Neutrophil (primary cell): ENCODE data around the gene RPS14.
A peak's percentile ranks its signal among the peaks of the same experiment; 100 is the strongest.

Experiments used
- H3K27ac ChIP-seq: fragments of 200-600 bp; sonication (generic); 2 replicates; pipeline ENCODE4 v1.5.1; 2016; ENCODE audit warnings: mild to moderate bottlenecking, moderate library complexity
- H3K27me3 ChIP-seq: fragments of 200-600 bp; sonication (generic); 2 replicates; pipeline ENCODE4 v1.6.0; 2016; ENCODE audit warnings: mild to moderate bottlenecking
- H3K36me3 ChIP-seq: fragments of 200-600 bp; sonication (generic); 2 replicates; pipeline ENCODE4 v1.5.1; 2017
- H3K4me1 ChIP-seq, 2 experiments: fragments of 200-600 bp in 1 of 2; sonication (generic) in 1 of 2; 1 replicate in 1 of 2; 2 replicates in 1 of 2; pipeline versions ENCODE4 v1.5.1 to v1.6.1; 2013 to 2016; ENCODE audit warnings: low read depth in 1 of 2, low read length in 1 of 2, mild to moderate bottlenecking in 1 of 2, moderate library complexity in 1 of 2; ENCODE audit not compliant: control insufficient read depth in 1 of 2, insufficient read depth in 1 of 2
- H3K4me3 ChIP-seq, 2 experiments: fragments of 200-600 bp in 1 of 2; sonication (generic) in 1 of 2; 1 replicate in 1 of 2; 2 replicates in 1 of 2; pipeline ENCODE4 v1.5.1; 2013 to 2016; ENCODE audit warnings: low read depth in 1 of 2, low read length in 1 of 2, mild to moderate bottlenecking in 1 of 2, moderate library complexity in 1 of 2
- H3K9me3 ChIP-seq: fragments of 200-600 bp; sonication (generic); 2 replicates; pipeline ENCODE4 v1.5.1; 2016
- TF ChIP-seq, protein P1 (sequence below): fragments of 200-600 bp; sonication (generic); IDR thresholded peaks from 2 replicates; pipeline ENCODE4 v1.5.1; 2016; ENCODE audit warnings: antibody characterized with exemption

Gene RPS14

DNA sequence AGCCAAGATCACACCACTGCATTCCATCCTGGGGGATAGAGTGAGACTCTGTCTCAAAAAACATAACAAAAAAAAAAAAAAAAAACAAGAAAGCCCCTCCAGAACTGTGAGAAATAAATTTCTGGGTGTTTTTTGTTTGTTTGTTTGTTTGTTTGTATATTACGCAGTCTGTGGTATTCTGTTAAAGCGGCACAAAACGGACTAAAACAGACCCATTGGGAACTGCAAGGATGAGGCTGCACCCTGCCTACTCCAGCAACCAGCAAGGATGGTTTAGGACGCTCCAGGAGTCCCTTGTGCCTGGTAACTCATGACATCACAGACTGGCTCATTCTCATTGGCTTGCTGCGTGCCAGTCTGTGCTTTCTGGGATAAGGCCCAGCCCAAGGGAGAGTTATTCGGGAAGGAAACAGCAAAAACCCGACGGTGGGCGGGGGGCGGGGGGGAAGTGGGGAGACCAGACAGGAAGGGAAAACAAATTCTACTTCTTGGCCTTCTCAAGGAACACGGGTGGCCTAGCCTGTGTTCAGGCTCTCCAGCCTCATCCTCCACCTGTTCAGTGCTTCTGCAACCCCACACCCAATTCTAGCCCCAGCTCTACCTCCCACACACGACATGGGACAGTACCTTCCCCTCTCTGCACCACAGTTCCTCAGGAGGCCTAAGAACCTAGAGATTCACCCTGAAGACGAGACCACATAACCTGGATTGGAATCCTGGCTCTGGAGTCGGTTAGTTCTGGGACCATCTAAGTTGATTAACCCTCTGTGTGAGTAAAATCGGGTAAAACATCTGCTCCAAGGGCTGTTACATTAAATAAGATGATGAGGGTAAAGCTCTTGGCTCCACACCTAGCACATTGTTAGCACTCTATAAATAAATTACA is 39.7 kb downstream of the RPS14 start:
- Histone ChIP-seq H3K4me3 (peak overlapping the region; percentile 78 to 95), H3K27me3 (no peaks in the 10 kb centered on the region), H3K4me1 (peaks cover 37 to 38% of the 10 kb centered on the region in 2 experiments), H3K36me3 (peaks cover 26% of the 10 kb centered on the region), H3K9me3 (no peaks in the 10 kb centered on the region), H3K27ac (peak overlapping the region; percentile 96)
- TF ChIP-seq, protein P1, sequence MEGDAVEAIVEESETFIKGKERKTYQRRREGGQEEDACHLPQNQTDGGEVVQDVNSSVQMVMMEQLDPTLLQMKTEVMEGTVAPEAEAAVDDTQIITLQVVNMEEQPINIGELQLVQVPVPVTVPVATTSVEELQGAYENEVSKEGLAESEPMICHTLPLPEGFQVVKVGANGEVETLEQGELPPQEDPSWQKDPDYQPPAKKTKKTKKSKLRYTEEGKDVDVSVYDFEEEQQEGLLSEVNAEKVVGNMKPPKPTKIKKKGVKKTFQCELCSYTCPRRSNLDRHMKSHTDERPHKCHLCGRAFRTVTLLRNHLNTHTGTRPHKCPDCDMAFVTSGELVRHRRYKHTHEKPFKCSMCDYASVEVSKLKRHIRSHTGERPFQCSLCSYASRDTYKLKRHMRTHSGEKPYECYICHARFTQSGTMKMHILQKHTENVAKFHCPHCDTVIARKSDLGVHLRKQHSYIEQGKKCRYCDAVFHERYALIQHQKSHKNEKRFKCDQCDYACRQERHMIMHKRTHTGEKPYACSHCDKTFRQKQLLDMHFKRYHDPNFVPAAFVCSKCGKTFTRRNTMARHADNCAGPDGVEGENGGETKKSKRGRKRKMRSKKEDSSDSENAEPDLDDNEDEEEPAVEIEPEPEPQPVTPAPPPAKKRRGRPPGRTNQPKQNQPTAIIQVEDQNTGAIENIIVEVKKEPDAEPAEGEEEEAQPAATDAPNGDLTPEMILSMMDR: no peak

- Histone ChIP-seq H3K4me3 (no peak overlapping the region), H3K36me3 (peaks cover 41% of the 10 kb centered on the region), H3K4me1 (peaks cover 33% of the 10 kb centered on the region in 2 experiments)
Observed at GRCh38 chr5:150408231-150408943, 41.2 kb downstream of the RPS14 start.

DNA sequence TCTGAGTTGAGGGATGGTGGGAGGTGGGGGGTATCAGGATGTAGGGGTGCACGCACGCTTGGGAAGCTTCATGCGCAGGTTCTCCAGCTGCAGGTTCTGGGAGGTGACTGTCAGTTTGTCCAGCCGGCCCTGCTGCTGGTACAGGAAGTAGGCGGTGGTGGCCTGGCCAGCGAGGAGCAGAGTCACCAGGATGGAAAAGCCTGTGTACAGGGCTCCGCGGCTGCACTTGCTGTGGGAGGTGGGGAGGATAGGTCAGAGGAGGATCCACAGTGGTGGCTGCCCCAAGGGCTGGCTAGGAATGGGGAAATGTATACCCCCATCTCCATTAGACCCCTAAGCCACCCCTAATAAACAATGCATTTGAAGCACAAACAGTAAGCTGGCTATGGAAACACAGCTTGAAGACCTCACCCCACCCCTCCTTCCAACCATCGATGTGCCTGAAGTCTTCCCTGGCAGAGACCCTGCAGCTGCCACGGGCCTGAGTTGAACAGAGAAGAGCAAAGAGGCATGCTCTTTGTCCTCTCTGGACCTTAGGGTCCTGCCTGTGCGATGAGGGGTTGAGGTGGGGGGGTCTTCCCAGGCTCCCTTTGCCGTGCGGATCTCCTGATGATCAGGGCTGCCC is 42.3 kb downstream of the RPS14 start:
- Histone ChIP-seq H3K9me3 (no peaks in the 10 kb centered on the region), H3K36me3 (peaks cover 53% of the 10 kb centered on the region), H3K27ac (no peak overlapping the region), H3K4me3 (no peak overlapping the region), H3K27me3 (no peaks in the 10 kb centered on the region), H3K4me1 (peaks cover 26 to 27% of the 10 kb centered on the region in 2 experiments)
- TF ChIP-seq, protein P1: no peak

More at GRCh38 chr5:150408231-150408943, 41.2 kb downstream of the RPS14 start:
- TF ChIP-seq, protein P1: no peak
- Histone ChIP-seq H3K9me3 (no peaks in the 10 kb centered on the region), H3K27me3 (no peaks in the 10 kb centered on the region), H3K27ac (no peak overlapping the region)

GRCh38 chr5:150406723-150407095 is 42.8 kb downstream of the RPS14 start:
- Histone ChIP-seq H3K27me3 (no peaks in the 10 kb centered on the region), H3K27ac (no peak overlapping the region), H3K4me1 (peaks cover 21 to 22% of the 10 kb centered on the region in 2 experiments), H3K36me3 (peaks cover 58% of the 10 kb centered on the region), H3K9me3 (no peaks in the 10 kb centered on the region), H3K4me3 (no peak overlapping the region)
- TF ChIP-seq, protein P1: no peak

GRCh38 chr5:150406103-150406722 is 43.3 kb downstream of the RPS14 start:
- Histone ChIP-seq H3K9me3 (no peaks in the 10 kb centered on the region), H3K4me1 (peaks cover 16 to 17% of the 10 kb centered on the region in 2 experiments), H3K27ac (no peak overlapping the region), H3K4me3 (no peak overlapping the region), H3K27me3 (no peaks in the 10 kb centered on the region), H3K36me3 (peaks cover 63% of the 10 kb centered on the region)
- TF ChIP-seq, protein P1: no peak
